ENCODE data around the gene ATP2A3. TPM values are rescaled to one million over a fixed set of nuclear protein-coding genes. Genes with fewer than 3 reads are reported as not detected.

ATP2A3 gene
- total RNA-seq (10 to 100 TPM; 19.0 to 64.6 TPM), polyA plus RNA-seq (10 to 100 TPM; 16.6 to 31.9 TPM)
- long read RNA-seq, donor 1, full-length matches to known transcripts, result 2 of 2 reads
- long read RNA-seq, donor 1, partial matches to known transcripts, result 0 of 2 reads
- long read RNA-seq, donor 1, other reads (novel, unspliced or antisense), result 0 of 2 reads
- long read RNA-seq, donor 2, result 0 reads
- long read RNA-seq, donor 3, full-length matches to known transcripts, result 2 of 2 reads
- long read RNA-seq, donor 3, partial matches to known transcripts, result 0 of 2 reads
- long read RNA-seq, donor 3, other reads (novel, unspliced or antisense), result 0 of 2 reads
- long read RNA-seq, donor 4, result 0 reads
- long read RNA-seq, donor 5, result 0 reads

DNA sequence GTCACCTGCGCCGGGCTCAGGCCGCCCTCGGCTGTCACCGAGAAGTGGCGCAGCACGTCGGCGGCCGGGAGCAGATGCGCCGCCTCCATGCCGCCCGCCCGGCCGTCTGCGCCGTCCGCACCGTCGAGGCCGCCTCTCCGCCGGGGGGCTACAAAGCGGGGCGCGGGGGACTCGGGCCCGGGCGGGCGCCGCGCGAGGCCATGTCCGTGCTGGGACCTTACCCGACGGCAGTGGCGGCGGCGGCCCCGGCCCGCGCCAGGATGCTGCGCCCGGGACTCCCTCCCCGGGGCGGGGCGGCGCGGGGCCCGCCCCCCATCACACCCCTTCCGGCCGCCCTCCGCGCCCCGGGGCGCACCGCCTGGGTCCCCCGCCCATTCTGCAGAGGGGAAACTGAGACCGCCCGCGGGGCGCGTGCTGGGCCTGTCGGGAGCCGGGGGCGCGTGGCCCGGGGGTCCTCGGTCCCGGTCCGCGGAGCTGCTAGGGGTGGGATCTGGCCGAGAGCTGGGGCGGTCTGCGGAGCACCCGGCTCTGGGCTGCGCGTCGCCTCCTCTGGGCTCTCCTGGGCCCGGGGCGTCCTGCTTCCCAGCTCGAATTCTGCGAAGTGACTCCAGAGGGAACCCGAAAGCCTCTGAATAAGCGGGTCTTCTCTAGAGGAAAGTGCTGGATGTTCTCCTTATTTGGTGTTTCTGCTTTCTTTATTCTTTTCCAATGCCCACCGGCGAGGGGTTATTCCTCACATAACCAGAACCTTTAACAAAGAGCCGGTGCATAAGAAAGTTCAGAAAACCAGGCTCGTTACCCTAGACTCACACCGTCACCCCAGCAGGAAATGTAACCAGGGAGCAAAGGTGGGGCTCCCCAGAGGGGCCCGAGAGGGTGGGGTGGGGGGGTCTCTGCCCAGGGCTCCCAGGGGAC lies at the start of gene ATP2A3:
TSS of gene ATP2A3 (minus strand) at position 235 of the 915 bp plus-strand sequence. CDS start at position 89, 146 bp downstream.
- H3K27me3 ChIP-seq (ENCODE audit: control insufficient read depth in 3 of 3, insufficient read depth in 3 of 3, low read length in 2 of 3), result peaks cover 0 to 33% (median 27%) of the 10 kb centered on the region in 3 donors
- TF ChIP-seq, protein P1, sequence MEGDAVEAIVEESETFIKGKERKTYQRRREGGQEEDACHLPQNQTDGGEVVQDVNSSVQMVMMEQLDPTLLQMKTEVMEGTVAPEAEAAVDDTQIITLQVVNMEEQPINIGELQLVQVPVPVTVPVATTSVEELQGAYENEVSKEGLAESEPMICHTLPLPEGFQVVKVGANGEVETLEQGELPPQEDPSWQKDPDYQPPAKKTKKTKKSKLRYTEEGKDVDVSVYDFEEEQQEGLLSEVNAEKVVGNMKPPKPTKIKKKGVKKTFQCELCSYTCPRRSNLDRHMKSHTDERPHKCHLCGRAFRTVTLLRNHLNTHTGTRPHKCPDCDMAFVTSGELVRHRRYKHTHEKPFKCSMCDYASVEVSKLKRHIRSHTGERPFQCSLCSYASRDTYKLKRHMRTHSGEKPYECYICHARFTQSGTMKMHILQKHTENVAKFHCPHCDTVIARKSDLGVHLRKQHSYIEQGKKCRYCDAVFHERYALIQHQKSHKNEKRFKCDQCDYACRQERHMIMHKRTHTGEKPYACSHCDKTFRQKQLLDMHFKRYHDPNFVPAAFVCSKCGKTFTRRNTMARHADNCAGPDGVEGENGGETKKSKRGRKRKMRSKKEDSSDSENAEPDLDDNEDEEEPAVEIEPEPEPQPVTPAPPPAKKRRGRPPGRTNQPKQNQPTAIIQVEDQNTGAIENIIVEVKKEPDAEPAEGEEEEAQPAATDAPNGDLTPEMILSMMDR (IDR thresholded peaks at IDR 0.05; ENCODE audit: control extremely low read depth, extremely low read depth), result no peak
- H3K4me1 ChIP-seq (ENCODE audit: control insufficient read depth in 5 of 5, insufficient read depth in 5 of 5, low read length in 5 of 5), result peaks cover 0 to 24% (median 9%) of the 10 kb centered on the region in 5 donors
- no peak within 1 kb of the TSS for H3K9ac ChIP-seq (ENCODE audit: insufficient read depth in 1 of 2, low read length in 2 of 2)
- H3K4me3 ChIP-seq, result peak within 1 kb of the TSS; percentile 63
- no peaks in the 10 kb centered on the region for H3K36me3 ChIP-seq (ENCODE audit: control insufficient read depth in 4 of 4, insufficient read depth in 4 of 4, low read length in 4 of 4)
- no peaks in the 10 kb centered on the region for H3K9me3 ChIP-seq (ENCODE audit: control insufficient read depth in 4 of 4, insufficient read depth in 3 of 4, low read length in 3 of 4)
- peak in 1 of 3 donors; percentile 15 for DNase-seq
- ATAC-seq (ENCODE audit: insufficient read depth, low FRiP score), result peak; percentile 64
- WGBS, 2 donors, result 1% methylated on average over 59 to 92 of the region's 92 CpGs
- peak within 1 kb of the TSS in 1 of 2 donors; percentile 79 for H3K27ac ChIP-seq (ENCODE audit: low read depth in 1 of 2, low read length in 1 of 2)

DNA sequence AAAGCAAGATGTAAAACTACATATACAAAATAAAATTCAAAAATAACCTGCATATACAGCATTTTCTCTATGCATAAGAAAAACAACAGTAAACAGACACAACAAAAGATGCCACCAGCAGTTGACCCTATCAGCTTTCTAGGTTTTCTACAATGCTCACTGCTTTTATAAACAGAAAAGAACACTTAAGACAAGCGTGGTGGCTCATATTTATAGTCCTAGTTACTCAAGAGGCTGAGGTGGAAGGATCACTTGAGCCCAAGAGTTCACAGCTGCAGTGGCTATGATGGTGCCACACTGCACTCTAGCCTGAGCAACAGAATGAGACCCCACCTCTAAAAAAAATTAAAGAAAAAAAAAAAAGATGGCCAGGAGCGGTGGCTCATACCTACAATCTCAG lies 46.5 kb upstream of the ATP2A3 start:
- DNase-seq (no peak), ATAC-seq (ENCODE audit: insufficient read depth, low FRiP score) (no peak)
- no peak overlapping the region for H3K9ac ChIP-seq (ENCODE audit: insufficient read depth in 1 of 2, low read length in 2 of 2)
- no peak overlapping the region for H3K4me3 ChIP-seq
- no peaks in the 10 kb centered on the region for H3K27me3 ChIP-seq (ENCODE audit: control insufficient read depth in 3 of 3, insufficient read depth in 3 of 3, low read length in 2 of 3)
- H3K9me3 ChIP-seq (ENCODE audit: control insufficient read depth in 4 of 4, insufficient read depth in 3 of 4, low read length in 3 of 4), result no peaks in the 10 kb centered on the region
- no peak overlapping the region for H3K27ac ChIP-seq (ENCODE audit: low read depth in 1 of 2, low read length in 1 of 2)
- 77 to 89% methylated on average over 2 of the region's 2 CpGs for WGBS, 2 donors
- peaks cover 0 to 38% (median 6%) of the 10 kb centered on the region in 5 donors for H3K4me1 ChIP-seq (ENCODE audit: control insufficient read depth in 5 of 5, insufficient read depth in 5 of 5, low read length in 5 of 5)
- peaks cover 26 to 58% (median 40%) of the 10 kb centered on the region in 4 donors for H3K36me3 ChIP-seq (ENCODE audit: control insufficient read depth in 4 of 4, insufficient read depth in 4 of 4, low read length in 4 of 4)
- TF ChIP-seq, protein P1 (IDR thresholded peaks at IDR 0.05; ENCODE audit: control extremely low read depth, extremely low read depth), result no peak

DNA sequence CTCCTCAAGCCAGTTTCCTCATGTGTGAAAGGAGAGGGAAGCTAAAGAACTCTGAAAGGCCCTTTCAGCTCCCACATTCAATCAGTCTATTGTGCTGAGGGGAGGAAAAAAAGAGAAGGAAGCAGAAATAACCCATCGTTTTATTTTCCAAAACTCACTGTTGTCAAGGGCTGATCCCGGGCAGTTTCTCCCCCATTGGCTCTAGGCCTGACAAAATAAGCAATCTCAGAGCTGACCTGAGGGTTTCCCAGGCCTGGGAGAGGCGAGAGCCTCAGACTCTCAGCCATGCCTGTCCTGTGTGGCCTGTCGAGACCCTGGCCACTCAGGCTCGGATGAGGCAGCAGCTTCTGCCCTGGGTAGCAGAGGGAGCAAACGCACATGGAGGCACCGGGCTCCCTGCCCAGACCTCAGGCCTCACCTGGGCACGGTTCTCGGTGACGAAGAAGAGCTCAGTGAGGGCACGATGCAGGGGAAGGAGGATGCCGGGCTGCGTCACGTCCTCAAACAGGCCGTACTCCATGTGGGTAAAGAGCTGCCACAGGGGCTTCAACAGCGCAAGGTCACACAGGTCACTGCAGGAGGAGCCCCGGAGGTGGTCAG lies 45.0 kb upstream of the ATP2A3 start:
- WGBS, 2 donors, result 87 to 89% methylated on average over 17 of the region's 17 CpGs
- H3K9me3 ChIP-seq (ENCODE audit: control insufficient read depth in 4 of 4, insufficient read depth in 3 of 4, low read length in 3 of 4), result no peaks in the 10 kb centered on the region
- no peaks in the 10 kb centered on the region for H3K27me3 ChIP-seq (ENCODE audit: control insufficient read depth in 3 of 3, insufficient read depth in 3 of 3, low read length in 2 of 3)
- H3K36me3 ChIP-seq (ENCODE audit: control insufficient read depth in 4 of 4, insufficient read depth in 4 of 4, low read length in 4 of 4), result peaks cover 24 to 52% (median 33%) of the 10 kb centered on the region in 4 donors
- peak in 2 of 3 donors; percentile 32 to 53 for DNase-seq
- H3K4me1 ChIP-seq (ENCODE audit: control insufficient read depth in 5 of 5, insufficient read depth in 5 of 5, low read length in 5 of 5), result peaks cover 0 to 38% (median 6%) of the 10 kb centered on the region in 5 donors
- H3K27ac ChIP-seq (ENCODE audit: low read depth in 1 of 2, low read length in 1 of 2), result peak overlapping the region in 1 of 2 donors; percentile 27
- no peak for ATAC-seq (ENCODE audit: insufficient read depth, low FRiP score)
- TF ChIP-seq, protein P1 (IDR thresholded peaks at IDR 0.05; ENCODE audit: control extremely low read depth, extremely low read depth), result no peak
- H3K9ac ChIP-seq (ENCODE audit: insufficient read depth in 1 of 2, low read length in 2 of 2), result no peak overlapping the region
- no peak overlapping the region for H3K4me3 ChIP-seq

Measured in lung (tissue), 16 donors.